Measurements from ENCODE around the gene LGALS9.

DNA sequence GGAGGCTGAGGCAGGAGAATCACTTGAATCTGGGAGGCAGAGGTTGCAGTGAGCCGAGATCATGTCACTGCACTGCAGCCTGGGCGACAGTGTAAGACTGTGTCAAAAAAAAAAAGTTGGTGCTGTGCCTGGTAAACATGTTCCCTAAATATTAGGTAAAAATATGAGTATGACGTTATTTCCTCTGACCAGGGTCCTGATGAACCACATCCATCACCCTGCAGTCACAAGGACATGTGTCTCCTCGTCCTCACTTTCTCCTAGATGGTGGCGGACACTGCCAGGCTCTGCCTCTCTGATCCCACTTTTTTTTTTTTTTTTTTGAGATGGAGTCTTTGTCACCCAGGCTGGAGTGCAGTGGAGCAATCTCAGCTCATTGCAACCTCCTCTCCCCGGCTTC, 28.7 kb downstream of the LGALS9 start:
- TF ChIP-seq, protein P1, sequence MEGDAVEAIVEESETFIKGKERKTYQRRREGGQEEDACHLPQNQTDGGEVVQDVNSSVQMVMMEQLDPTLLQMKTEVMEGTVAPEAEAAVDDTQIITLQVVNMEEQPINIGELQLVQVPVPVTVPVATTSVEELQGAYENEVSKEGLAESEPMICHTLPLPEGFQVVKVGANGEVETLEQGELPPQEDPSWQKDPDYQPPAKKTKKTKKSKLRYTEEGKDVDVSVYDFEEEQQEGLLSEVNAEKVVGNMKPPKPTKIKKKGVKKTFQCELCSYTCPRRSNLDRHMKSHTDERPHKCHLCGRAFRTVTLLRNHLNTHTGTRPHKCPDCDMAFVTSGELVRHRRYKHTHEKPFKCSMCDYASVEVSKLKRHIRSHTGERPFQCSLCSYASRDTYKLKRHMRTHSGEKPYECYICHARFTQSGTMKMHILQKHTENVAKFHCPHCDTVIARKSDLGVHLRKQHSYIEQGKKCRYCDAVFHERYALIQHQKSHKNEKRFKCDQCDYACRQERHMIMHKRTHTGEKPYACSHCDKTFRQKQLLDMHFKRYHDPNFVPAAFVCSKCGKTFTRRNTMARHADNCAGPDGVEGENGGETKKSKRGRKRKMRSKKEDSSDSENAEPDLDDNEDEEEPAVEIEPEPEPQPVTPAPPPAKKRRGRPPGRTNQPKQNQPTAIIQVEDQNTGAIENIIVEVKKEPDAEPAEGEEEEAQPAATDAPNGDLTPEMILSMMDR (IDR thresholded peaks at IDR 0.05; ENCODE audit: borderline replicate concordance, extremely low read depth, low read length, poor library complexity, severe bottlenecking) = no peak
- no peak for TF ChIP-seq EZH2 (IDR thresholded peaks at IDR 0.05; ENCODE audit: borderline replicate concordance, low read depth, low read length, severe bottlenecking)
